GM19395 (cell line): ENCODE data around the gene PNPLA8.
"Not testable (repeated sequence)": the region's sequence is repeated elsewhere in the genome, so short reads cannot be mapped to it uniquely, and the experiment has no call there.

Experiments
- ATAC-seq: cut with Tn5 transposase; IDR thresholded peaks from one replicate; pipeline ENCODE4 v1.9.1; 2021; ENCODE audit warnings: mild to moderate bottlenecking, moderate library complexity; ENCODE audit not compliant: unreplicated experiment

Gene PNPLA8, protein sequence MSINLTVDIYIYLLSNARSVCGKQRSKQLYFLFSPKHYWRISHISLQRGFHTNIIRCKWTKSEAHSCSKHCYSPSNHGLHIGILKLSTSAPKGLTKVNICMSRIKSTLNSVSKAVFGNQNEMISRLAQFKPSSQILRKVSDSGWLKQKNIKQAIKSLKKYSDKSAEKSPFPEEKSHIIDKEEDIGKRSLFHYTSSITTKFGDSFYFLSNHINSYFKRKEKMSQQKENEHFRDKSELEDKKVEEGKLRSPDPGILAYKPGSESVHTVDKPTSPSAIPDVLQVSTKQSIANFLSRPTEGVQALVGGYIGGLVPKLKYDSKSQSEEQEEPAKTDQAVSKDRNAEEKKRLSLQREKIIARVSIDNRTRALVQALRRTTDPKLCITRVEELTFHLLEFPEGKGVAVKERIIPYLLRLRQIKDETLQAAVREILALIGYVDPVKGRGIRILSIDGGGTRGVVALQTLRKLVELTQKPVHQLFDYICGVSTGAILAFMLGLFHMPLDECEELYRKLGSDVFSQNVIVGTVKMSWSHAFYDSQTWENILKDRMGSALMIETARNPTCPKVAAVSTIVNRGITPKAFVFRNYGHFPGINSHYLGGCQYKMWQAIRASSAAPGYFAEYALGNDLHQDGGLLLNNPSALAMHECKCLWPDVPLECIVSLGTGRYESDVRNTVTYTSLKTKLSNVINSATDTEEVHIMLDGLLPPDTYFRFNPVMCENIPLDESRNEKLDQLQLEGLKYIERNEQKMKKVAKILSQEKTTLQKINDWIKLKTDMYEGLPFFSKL

DNA sequence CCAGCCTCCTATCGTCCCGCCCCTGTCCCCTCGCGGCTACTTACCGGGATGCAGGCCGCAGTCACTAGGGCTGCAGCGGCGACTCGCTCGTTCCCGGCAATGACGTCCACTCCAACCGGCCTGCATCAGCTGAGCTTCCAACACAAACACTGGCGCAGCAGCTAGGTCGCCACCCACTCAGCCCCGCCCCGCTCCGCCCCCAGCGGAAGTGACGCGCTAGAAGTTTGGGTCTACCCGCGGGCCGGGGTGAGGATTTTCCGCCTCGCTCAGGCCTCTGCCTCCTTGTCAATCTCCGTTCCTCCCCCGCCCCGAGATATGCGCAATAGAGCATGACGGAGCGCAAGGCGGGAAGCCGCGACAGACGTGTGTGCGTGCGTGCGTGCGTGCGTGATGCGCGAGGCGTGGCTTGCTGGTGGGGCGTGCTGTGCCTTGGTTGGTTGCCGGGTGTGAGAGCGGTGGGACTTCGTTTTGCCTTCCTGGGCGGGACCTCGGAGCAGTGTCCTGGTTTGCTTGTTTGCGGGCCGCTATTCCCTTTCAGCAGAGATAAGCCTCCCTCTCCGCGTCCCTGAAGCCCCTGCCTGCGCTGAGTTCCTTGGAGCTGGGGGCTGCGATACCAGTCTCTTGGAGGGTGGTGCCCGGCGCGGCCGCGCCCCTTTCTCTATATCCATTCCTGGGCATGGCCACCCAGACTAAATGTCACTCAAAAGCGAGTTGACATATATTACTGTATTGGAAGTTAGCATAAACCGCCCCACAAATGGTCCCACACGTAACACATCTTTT lies at the start of gene PNPLA8:
TSS of gene PNPLA8 (minus strand) at position 151 of the 783 bp plus-strand sequence. CDS start 10,644 bp downstream, outside the sequence.
- ATAC-seq = peak; percentile 95

- no peak for ATAC-seq
Measured at GRCh38 chr7:108575156-108575555, 49.2 kb upstream of the PNPLA8 start.

- no peak for ATAC-seq
Measured at GRCh38 chr7:108572480-108572879, 46.5 kb upstream of the PNPLA8 start.

GRCh38 chr7:108570146-108570755 lies 44.3 kb upstream of the PNPLA8 start:
- peak; percentile 34 for ATAC-seq

DNA sequence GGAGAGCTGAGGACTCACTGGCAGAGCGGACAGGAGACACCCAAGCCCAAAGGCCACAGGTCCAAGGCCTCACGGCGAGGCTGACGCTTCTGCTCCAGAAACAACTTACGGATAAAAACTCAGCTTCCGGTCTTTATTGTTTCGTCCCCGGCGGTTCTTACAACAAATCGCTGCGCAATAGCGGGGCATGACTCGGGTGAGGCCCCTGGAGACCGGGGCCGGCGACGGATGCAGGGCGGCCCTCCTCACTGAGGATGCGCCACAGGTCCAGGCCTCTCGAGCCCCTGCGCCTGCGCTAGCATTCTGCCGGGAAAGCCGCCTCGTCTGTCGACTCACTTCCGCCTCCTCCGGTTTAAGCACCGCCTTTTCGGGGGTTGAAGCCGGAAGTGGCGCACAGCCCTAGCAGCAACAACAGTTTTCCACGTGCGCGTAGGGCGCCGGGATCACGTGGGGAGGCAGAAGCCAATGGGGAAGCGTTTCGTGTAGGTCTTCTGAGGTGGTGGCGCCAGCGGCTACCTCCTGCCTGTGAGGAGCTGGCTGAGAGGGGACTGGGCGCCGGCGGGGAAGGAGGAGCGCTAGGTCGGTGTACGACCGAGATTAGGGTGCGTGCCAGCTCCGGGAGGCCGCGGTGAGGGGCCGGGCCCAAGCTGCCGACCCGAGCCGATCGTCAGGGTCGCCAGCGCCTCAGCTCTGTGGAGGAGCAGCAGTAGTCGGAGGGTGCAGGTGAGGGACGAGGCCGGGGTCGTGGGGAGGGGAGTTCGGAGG lies 43.6 kb upstream of the PNPLA8 start, which contains the start of the genes DNAJB9 and THAP5:
TSS of gene DNAJB9 (plus strand) at position 494 of the 765 bp plus-strand sequence. CDS start 1,853 bp downstream, outside the sequence.
TSS of gene THAP5 (minus strand) at position 326 of the 765 bp plus-strand sequence. CDS start at position 189, 137 bp downstream.
- ATAC-seq = peak; percentile 94

DNA sequence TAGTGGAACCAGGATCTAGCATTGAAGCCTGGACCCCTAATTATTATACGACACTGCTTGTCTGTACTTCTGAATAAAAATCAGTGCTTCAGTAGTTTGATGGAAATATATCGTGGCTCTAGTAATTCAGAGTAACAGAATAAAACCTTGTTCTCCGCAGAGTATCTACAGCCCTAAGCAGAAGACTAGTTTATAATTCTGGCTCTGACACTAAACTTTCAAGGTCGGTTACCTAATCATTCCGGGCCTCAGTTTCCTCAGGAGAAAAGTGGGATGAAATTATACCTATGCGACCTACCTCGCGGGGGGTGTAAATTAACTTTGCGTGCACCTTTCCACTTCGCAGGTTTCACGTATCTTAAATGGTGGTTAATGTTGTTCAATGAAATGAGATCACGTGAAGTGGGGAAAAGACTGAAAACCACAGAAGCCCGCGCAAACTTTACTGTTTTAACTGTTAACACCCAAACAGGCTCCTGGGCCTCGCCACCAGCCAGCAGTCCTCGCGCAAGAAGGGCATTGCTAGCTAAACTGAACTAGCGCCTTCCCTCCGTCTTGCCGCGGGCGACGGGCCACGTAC lies 43.0 kb upstream of the PNPLA8 start:
- no peak for ATAC-seq

- ATAC-seq = no peak
Measured at GRCh38 chr7:108565987-108566386, 40.1 kb upstream of the PNPLA8 start.

GRCh38 chr7:108561047-108561619 lies 35.2 kb upstream of the PNPLA8 start:
- no peak for ATAC-seq

GRCh38 chr7:108559253-108559652 lies 33.3 kb upstream of the PNPLA8 start:
- no peak for ATAC-seq

- no peak for ATAC-seq
Measured at GRCh38 chr7:108557617-108558016, 31.7 kb upstream of the PNPLA8 start.

DNA sequence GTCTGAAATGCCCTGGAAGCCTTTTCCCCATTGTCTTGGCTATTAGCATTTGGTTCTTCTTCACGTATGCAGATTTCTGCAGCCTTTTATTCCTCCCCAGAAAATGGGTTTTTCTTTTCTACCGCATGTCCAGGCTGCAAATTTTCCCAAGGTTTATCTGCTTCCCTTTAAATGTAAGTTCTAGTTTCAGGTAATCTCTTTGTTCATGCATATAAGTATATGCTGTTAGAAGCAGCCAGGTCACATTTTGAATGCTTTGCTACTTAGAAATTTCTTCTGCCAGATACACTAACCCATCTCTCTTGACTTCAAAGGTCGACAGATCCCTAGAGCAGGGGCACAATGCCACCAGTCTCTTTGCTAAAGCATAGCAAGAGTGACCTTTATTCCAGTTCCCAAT lies 31.3 kb upstream of the PNPLA8 start:
- ATAC-seq = no peak

- not testable (repeated sequence) for ATAC-seq
Measured at GRCh38 chr7:108556665-108557064, 30.7 kb upstream of the PNPLA8 start.

DNA sequence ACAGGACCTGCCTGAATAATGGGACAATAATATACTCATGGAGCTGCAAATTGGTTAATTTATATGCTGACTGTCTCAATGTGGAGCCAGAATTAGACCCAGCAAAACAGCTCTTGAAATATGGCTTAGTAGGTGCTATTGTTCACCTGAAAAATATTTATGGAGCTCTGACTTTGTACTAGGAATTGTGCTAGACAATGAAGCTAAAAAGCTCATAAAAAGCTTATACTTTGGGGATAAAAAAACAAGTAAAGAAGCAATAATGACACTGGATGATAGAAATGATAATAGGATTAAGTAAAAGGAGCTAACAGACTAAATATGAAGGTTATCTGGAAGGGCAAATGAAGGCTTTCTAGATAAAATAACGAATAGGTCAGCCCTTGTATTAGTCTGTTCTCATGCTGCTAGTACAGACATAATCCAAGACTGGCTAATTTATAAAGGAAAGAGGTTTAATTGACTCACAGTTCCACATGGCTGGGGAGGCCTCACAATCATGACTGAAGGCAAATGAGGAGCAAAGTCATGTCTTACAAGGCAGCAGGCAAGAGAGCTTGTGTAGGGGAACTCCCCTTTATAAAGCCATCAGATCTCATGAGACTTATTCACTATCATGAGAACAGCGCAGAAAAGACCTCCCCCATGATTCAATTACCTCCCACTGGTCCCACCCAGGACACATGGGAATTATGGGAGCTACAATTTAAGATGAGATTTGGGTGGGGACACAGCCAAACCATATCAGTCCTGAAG lies 22.4 kb upstream of the PNPLA8 start:
- not testable (repeated sequence) for ATAC-seq

- no peak for ATAC-seq
Measured at GRCh38 chr7:108541478-108541877, 15.5 kb upstream of the PNPLA8 start.

GRCh38 chr7:108538685-108539084 lies 12.8 kb upstream of the PNPLA8 start:
- ATAC-seq = not testable (repeated sequence)

DNA sequence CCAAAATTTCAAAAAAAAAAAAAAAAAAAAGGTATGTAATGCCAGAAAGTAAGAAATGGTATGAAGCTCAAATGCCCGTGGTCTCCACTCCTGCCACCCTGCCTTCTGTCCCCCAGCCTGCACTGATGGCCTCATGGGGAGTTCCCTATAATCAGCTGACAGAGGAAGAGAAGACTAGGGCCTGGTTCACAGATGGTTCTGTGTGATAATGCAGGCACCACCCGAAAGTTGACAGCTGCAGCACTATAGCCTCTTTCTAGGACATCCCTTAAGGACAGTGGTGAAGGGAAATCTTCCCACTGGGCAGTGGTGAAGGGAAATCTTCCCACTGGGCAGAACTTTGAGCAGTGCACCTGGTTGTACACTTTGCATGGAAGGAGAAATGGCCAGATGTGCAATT lies 12.3 kb upstream of the PNPLA8 start:
- ATAC-seq = not testable (repeated sequence)

DNA sequence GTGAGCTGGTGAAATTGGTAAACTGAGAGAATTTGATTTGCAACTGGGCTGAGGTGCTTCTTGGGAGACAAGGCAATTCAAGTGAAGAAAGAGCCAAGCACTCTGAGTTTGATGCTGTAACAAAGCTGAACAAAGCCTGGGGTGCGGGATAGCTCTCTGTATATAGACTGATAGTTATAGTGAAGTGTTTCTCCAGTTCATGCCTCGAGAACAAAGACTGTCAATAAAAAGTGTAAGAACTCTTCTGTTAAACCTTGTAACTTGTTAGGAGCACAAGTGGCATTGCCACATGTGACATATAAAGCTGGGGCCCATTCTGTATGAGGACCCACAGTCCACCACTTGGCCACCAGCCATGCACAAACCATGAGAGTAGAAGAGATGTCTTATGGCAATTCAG lies 11.3 kb upstream of the PNPLA8 start:
- ATAC-seq = no peak

GRCh38 chr7:108535744-108536143 lies 9.8 kb upstream of the PNPLA8 start:
- no peak for ATAC-seq
